Endothelial cell of umbilical vein (primary cell): ENCODE data around the gene LFNG. TPM values are rescaled to one million over a fixed set of nuclear protein-coding genes. Genes with fewer than 3 reads are reported as not detected.

Experiments used
- BruUV-seq: library from RNA; stranded (reverse); fragments of 400-500 nt; replicated peaks from 2 replicates; lab custom pipeline; 2021; lab: Mats Ljungman, UMichigan
- CTCF ChIA-PET: fragments of 300-600, 350-600 bp; sonication (Branson Sonifier 250); formaldehyde crosslinking; loops from one replicate; lab custom pipeline; 2021; ENCODE audit warnings: antibody characterized with exemption, inconsistent platforms; lab: Charles Lee
- POLR2A ChIA-PET: fragments of 300-600, 350-600 bp; sonication (Branson Sonifier 250); formaldehyde crosslinking; loops from one replicate; lab custom pipeline; 2021; ENCODE audit warnings: antibody characterized with exemption, inconsistent platforms; lab: Charles Lee
- DNase-seq: peaks from one replicate; pipeline ENCODE4 v3.0.0-alpha.2; 2011; ENCODE audit warnings: low read depth, low spot score
- FAIRE-seq: peaks from 2 replicates; lab custom pipeline; 2011; peaks lifted over from hg19 to GRCh38; lab: Jason Lieb, UNC
- H2AFZ ChIP-seq: 2 replicates; pipeline ENCODE4 v1.6.0; 2012; ENCODE audit warnings: low read depth, low read length, control low read depth, inconsistent platforms
- H3K27ac ChIP-seq: 2 replicates; pipeline ENCODE4 v1.5.1; 2011; ENCODE audit warnings: low read depth, mild to moderate bottlenecking, control low read depth, low read length, moderate library complexity; ENCODE audit not compliant: insufficient read depth
- H3K27me3 ChIP-seq, 2 experiments: 2 replicates each; pipeline versions ENCODE4 v1.6.0 to v1.6.1; 2011; ENCODE audit warnings: low read length in 2 of 2, mixed read lengths in 1 of 2; ENCODE audit not compliant: control insufficient read depth in 2 of 2, insufficient read depth in 2 of 2
- H3K36me3 ChIP-seq, 2 experiments: 2 replicates in 1 of 2; 3 replicates in 1 of 2; pipeline ENCODE4 v1.5.1; 2011; ENCODE audit warnings: low read length in 2 of 2, mild to moderate bottlenecking in 1 of 2, moderate library complexity in 1 of 2; ENCODE audit not compliant: control insufficient read depth in 2 of 2, insufficient read depth in 2 of 2; ENCODE audit errors: extremely low read depth in 1 of 2
- H3K4me1 ChIP-seq: 3 replicates; pipeline ENCODE4 v1.5.1; 2011; ENCODE audit warnings: mild to moderate bottlenecking, low read length; ENCODE audit not compliant: control insufficient read depth, insufficient read depth; ENCODE audit errors: extremely low read depth
- H3K4me2 ChIP-seq: 2 replicates; pipeline ENCODE4 v1.6.1; 2011; ENCODE audit warnings: low read length, control low read depth, mixed read lengths; ENCODE audit not compliant: insufficient read depth
- H3K4me3 ChIP-seq, 3 experiments: fragments of 200-600 bp in 1 of 3; sonication (generic), shearing (Covaris generic) in 1 of 3; replicated peaks in 1 of 3; 2 replicates each; pipeline ENCODE4 v1.5.1; 2011 to 2016; ENCODE audit warnings: control low read depth in 3 of 3, low read length in 3 of 3, mild to moderate bottlenecking in 2 of 3, inconsistent platforms in 1 of 3, low read depth in 1 of 3, moderate library complexity in 1 of 3; ENCODE audit not compliant: insufficient read depth in 1 of 3
- H3K79me2 ChIP-seq: 2 replicates; pipeline ENCODE4 v1.6.0; 2012; ENCODE audit warnings: low read length, inconsistent platforms; ENCODE audit not compliant: control insufficient read depth, insufficient read depth
- H3K9ac ChIP-seq: replicated peaks from 2 replicates; pipeline ENCODE3; 2011; ENCODE audit warnings: low read length, control low read depth; ENCODE audit not compliant: insufficient read depth; ENCODE audit errors: extremely low read depth
- H3K9me1 ChIP-seq: replicated peaks from 3 replicates; pipeline ENCODE4 v1.6.0; 2011; ENCODE audit warnings: mild to moderate bottlenecking, low read length; ENCODE audit not compliant: control insufficient read depth, insufficient read depth; ENCODE audit errors: extremely low read depth
- H3K9me3 ChIP-seq: replicated peaks from 2 replicates; pipeline ENCODE4 v1.5.1; 2012; ENCODE audit warnings: low read length, inconsistent platforms; ENCODE audit not compliant: control insufficient read depth, insufficient read depth
- H4K20me1 ChIP-seq: replicated peaks from 2 replicates; pipeline ENCODE3; 2011; ENCODE audit warnings: mild to moderate bottlenecking, low read length; ENCODE audit not compliant: control insufficient read depth, insufficient read depth; ENCODE audit errors: extremely low read depth
- EZH2 ChIP-seq: IDR thresholded peaks from 2 replicates; pipeline ENCODE4 v1.6.1; 2012; ENCODE audit warnings: borderline replicate concordance, low read depth, mild to moderate bottlenecking, moderate library complexity, low read length, inconsistent platforms; ENCODE audit not compliant: severe bottlenecking
- FOS ChIP-seq: IDR thresholded peaks from 2 replicates; pipeline ENCODE4 v1.6.1; 2011; ENCODE audit warnings: mild to moderate bottlenecking, low read length, moderate library complexity, borderline replicate concordance; ENCODE audit not compliant: insufficient read depth
- GATA2 ChIP-seq: IDR thresholded peaks from 2 replicates; pipeline ENCODE4 v1.7.0; 2011; ENCODE audit warnings: low read depth, mild to moderate bottlenecking, moderate library complexity, mixed read lengths, low read length; ENCODE audit not compliant: insufficient read length, insufficient read depth
- JUN ChIP-seq: IDR thresholded peaks from 2 replicates; pipeline ENCODE4 v1.6.1; 2011; ENCODE audit warnings: borderline replicate concordance, low read depth; ENCODE audit not compliant: insufficient read length, insufficient read depth
- MYC ChIP-seq: IDR thresholded peaks from one replicate; pipeline ENCODE4 v1.6.1; 2011; ENCODE audit warnings: mild to moderate bottlenecking, low read depth, low read length
- POLR2A ChIP-seq: IDR thresholded peaks from 2 replicates; pipeline ENCODE4 v1.6.1; 2012; ENCODE audit warnings: low read depth, mild to moderate bottlenecking, control low read depth, low read length
- POLR2AphosphoS5 ChIP-seq: IDR thresholded peaks from 2 replicates; pipeline ENCODE4 v1.6.1; 2012; ENCODE audit warnings: low read depth, mild to moderate bottlenecking, control low read depth, low read length, moderate library complexity; ENCODE audit not compliant: insufficient read depth
- dilution Hi-C: fragments of 300-500 bp; cut with MboI; formaldehyde crosslinking; loops from one replicate; pipeline ENCODE4 v1.15.0; 2019; ENCODE audit warnings: low sequenced_read_pairs; ENCODE audit not compliant: extremely low pct_ligation_motif_present
- intact Hi-C: fragments of 100-400 bp; cut with micrococcal nuclease; formaldehyde crosslinking; loops from one replicate; pipeline ENCODE4 v1.10.0; 2022
- polyA plus RNA-seq, 4 experiments: library from polyadenylated mRNA; depleted of rRNA in 3 of 4; stranded (reverse) in 3 of 4; unstranded in 1 of 4; fragments of >200 nt; gene quantifications; 2 replicates each; pipeline versions ENCODE4 v1.2.1 to v1.2.3, GENCODE V29; 2011 to 2012; ENCODE audit warnings: missing spikeins in 1 of 4
- total RNA-seq: library from RNA; stranded (reverse); gene quantifications from 2 replicates; pipeline ENCODE4 v1.2.3, GENCODE V29; 2021
- TF ChIP-seq, protein P1 (sequence below), 2 donors: IDR thresholded peaks; 1 replicate in 1 of 2; 2 replicates in 1 of 2; pipeline ENCODE4 v1.5.1; 2011; ENCODE audit warnings: low read length in 2 of 2, mild to moderate bottlenecking in 2 of 2, moderate library complexity in 2 of 2, control low read depth in 1 of 2, inconsistent platforms in 1 of 2, low read depth in 1 of 2; ENCODE audit not compliant: insufficient read depth in 1 of 2; ENCODE audit errors: extremely low read depth in 1 of 2
- TF ChIP-seq, protein P2 (sequence below): IDR thresholded peaks from 2 replicates; pipeline ENCODE4 v1.6.1; 2011; ENCODE audit not compliant: insufficient read depth, insufficient read length

LFNG gene
- total and polyA plus RNA-seq, 2 donors (not counting 3 experiments of a cell fraction or from before 2014, with no cell fraction given): 12.6 to 13.1 TPM

DNA sequence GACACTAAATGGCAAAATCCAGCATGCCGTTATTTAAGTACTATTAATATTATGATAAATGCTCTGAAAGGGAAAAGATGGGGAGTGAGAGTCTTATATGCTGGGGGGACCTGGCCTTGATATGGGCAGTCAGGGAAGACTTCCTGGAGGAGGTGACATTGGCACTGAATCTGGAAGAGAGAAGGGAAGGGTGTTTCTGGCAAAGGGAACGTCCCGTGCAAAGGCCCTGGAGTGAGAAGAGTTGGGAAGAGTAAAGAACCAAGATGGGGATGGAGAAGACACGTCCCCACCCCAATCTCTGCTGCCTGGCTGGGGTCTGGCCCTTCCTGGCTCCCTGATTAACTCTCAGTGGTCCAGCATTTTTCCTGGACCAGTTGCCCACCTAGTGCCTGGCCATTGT is 38.4 kb upstream of the LFNG start:
- FAIRE-seq: no peak
- no peak overlapping the region for H3K27ac ChIP-seq
- no peak for TF ChIP-seq FOS
- no peak for TF ChIP-seq POLR2AphosphoS5
- H3K4me2 ChIP-seq: no peak overlapping the region
- H3K27me3 ChIP-seq: peaks cover 0 to 4% of the 10 kb centered on the region in 2 experiments
- H3K9me3 ChIP-seq: no peaks in the 10 kb centered on the region
- H3K9me1 ChIP-seq: no peaks in the 10 kb centered on the region
- H3K36me3 ChIP-seq: no peaks in the 10 kb centered on the region
- H2AFZ ChIP-seq: no peak overlapping the region
- no peak overlapping the region for H3K4me3 ChIP-seq
- POLR2A ChIA-PET: no interaction called here
- BruUV-seq: no TSS peak
- CTCF ChIA-PET: interaction anchor here (2.0 kb wide), 2 partner anchors 12 to 78 kb away, joined by 5 to 8 read pairs; partner anchors contain the start of gene IQCE
- DNase-seq: no peak
- H4K20me1 ChIP-seq: no peaks in the 10 kb centered on the region
- intact Hi-C loops: loop anchor here (2.0 kb wide), 1 partner anchor 128 kb away; no protein-coding TSS in a partner anchor
- no peaks in the 10 kb centered on the region for H3K4me1 ChIP-seq
- dilution Hi-C loops: no loop called here
- H3K9ac ChIP-seq: no peak overlapping the region
- no peaks in the 10 kb centered on the region for H3K79me2 ChIP-seq

DNA sequence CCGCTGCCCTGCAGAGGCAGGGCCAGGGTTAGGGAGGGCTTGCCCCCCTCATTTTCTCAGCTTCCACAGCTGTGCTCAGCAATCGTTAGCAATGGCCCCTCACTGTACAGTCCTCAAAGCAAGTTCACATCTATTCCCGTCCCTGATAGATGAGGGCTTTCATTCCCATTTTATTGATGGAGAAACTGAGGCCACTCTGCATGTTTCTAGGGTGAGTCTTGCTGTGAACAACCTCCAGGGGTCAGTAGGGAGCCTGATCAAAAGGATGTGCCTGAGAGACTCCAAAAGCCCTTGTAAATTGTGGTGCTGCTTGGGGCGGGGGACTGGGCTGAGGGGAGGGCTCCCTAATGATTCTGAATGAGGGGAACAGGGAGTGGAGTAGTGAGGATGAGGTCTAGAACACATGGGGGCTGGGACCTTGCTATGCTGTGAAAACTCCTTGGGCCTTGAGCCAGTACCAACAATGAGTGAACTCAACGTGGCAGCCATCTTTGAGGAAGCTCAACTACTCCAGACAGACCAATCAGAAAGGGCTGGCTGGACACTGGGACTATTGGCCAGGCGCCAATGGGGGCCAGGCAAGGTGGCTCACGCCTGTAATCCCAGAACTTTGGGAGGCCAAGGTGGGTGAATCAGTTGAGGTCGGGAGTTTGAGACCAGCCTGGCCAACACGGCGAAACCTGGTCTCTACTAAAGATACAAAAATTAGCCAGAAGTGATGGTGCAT is 36.7 kb upstream of the LFNG start:
- no peak overlapping the region for H3K9ac ChIP-seq
- ChIA-PET POLR2A (no interaction called here), CTCF (interaction anchor here (0.9 to 1.7 kb wide), 3 partner anchors 11 to 31 kb away, joined by 3 to 9 read pairs (median 4); no protein-coding TSS in a partner anchor)
- H3K79me2 ChIP-seq: no peaks in the 10 kb centered on the region
- intact Hi-C loops (no loop called here), dilution Hi-C loops (no loop called here)
- peaks cover 0 to 4% of the 10 kb centered on the region in 2 experiments for H3K27me3 ChIP-seq
- no peaks in the 10 kb centered on the region for H3K9me3 ChIP-seq
- FAIRE-seq (no peak), DNase-seq (no peak)
- no peak overlapping the region for H3K27ac ChIP-seq
- no peak overlapping the region for H3K4me3 ChIP-seq
- no peaks in the 10 kb centered on the region for H4K20me1 ChIP-seq
- BruUV-seq: no TSS peak
- H3K9me1 ChIP-seq: no peaks in the 10 kb centered on the region
- no peak overlapping the region for H3K4me2 ChIP-seq
- no peaks in the 10 kb centered on the region for H3K4me1 ChIP-seq
- H3K36me3 ChIP-seq: no peaks in the 10 kb centered on the region
- TF ChIP-seq JUN (no peak), GATA2 (no peak), FOS (no peak), EZH2 (no peak), POLR2A (no peak), POLR2AphosphoS5 (no peak), MYC (no peak)
- TF ChIP-seq, protein P1, sequence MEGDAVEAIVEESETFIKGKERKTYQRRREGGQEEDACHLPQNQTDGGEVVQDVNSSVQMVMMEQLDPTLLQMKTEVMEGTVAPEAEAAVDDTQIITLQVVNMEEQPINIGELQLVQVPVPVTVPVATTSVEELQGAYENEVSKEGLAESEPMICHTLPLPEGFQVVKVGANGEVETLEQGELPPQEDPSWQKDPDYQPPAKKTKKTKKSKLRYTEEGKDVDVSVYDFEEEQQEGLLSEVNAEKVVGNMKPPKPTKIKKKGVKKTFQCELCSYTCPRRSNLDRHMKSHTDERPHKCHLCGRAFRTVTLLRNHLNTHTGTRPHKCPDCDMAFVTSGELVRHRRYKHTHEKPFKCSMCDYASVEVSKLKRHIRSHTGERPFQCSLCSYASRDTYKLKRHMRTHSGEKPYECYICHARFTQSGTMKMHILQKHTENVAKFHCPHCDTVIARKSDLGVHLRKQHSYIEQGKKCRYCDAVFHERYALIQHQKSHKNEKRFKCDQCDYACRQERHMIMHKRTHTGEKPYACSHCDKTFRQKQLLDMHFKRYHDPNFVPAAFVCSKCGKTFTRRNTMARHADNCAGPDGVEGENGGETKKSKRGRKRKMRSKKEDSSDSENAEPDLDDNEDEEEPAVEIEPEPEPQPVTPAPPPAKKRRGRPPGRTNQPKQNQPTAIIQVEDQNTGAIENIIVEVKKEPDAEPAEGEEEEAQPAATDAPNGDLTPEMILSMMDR (IDR thresholded peaks at IDR 0.05; ENCODE audit: extremely low read depth in 1 of 2, insufficient read depth in 1 of 2, low read depth in 1 of 2, low read length in 2 of 2): no peak
- TF ChIP-seq, protein P2, sequence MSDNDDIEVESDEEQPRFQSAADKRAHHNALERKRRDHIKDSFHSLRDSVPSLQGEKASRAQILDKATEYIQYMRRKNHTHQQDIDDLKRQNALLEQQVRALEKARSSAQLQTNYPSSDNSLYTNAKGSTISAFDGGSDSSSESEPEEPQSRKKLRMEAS: no peak
- no peak overlapping the region for H2AFZ ChIP-seq
